K562 (cell line): ENCODE data around the gene ZSWIM7. TPM values are rescaled to one million over a fixed set of nuclear protein-coding genes. Genes with fewer than 3 reads are reported as not detected.

Experiments used
- ATAC-seq: fragments of 200-7000 bp; cut with Tn5 transposase; 3 replicates; pipeline ENCODE4 v1.9.1; 2020; ENCODE audit warnings: moderate library complexity
- BruUV-seq: library from RNA; stranded (reverse); fragments of 400-500 nt; replicated peaks from 2 replicates; lab custom pipeline; 2021; lab: Mats Ljungman, UMichigan
- CTCF ChIA-PET: fragments of 300-600 bp; formaldehyde crosslinking; extraction: SDS; loops from one replicate; lab custom pipeline; 2021; ENCODE audit warnings: low intra/inter-chr PET ratio; lab: Yijun Ruan, JAX
- POLR2A ChIA-PET: fragments of 300-600, 350-650 bp; sonication (Branson Sonifier 250); formaldehyde crosslinking; extraction: SDS; loops from one replicate; lab custom pipeline; 2021; ENCODE audit warnings: antibody characterized with exemption, inconsistent platforms; lab: Yijun Ruan, JAX
- DNase-seq, 4 experiments: peaks; one replicate each; pipeline versions ENCODE4 v3.0.0 to v3.0.0-alpha.2; 2011 to 2018; ENCODE audit warnings: low spot score in 3 of 4, mixed read lengths in 3 of 4; ENCODE audit errors: extremely low read depth in 1 of 4
- FAIRE-seq: peaks from 2 replicates; lab custom pipeline; 2011; peaks lifted over from hg19 to GRCh38; lab: Jason Lieb, UNC
- H2AFZ ChIP-seq: 2 replicates; pipeline ENCODE4 v1.6.0; 2011; ENCODE audit warnings: low read depth, low read length, control low read depth, inconsistent platforms
- H3K27ac ChIP-seq: fragments of 200-600 bp; 3 replicates; pipeline ENCODE4 v1.8.0; 2011; ENCODE audit warnings: low read depth, mild to moderate bottlenecking, control low read depth, inconsistent platforms, low read length, moderate library complexity, mixed read lengths; ENCODE audit errors: extremely low read depth
- H3K27me3 ChIP-seq, 2 experiments: fragments of 300-600 bp in 1 of 2; 2 replicates in 1 of 2; 3 replicates in 1 of 2; pipeline versions ENCODE4 v1.6.0 to v1.8.0; 2011; ENCODE audit warnings: inconsistent platforms in 2 of 2, low read length in 2 of 2, mild to moderate bottlenecking in 1 of 2, mixed read lengths in 1 of 2, moderate library complexity in 1 of 2; ENCODE audit not compliant: control insufficient read depth in 2 of 2, insufficient read depth in 2 of 2
- H3K36me3 ChIP-seq: fragments of 300-600 bp; 3 replicates; pipeline ENCODE4 v1.8.0; 2011; ENCODE audit warnings: mild to moderate bottlenecking, low read length, inconsistent platforms; ENCODE audit not compliant: control insufficient read depth, insufficient read depth
- H3K4me1 ChIP-seq, 2 experiments: fragments of 200-600 bp in 1 of 2; replicated peaks in 1 of 2; 2 replicates in 1 of 2; 3 replicates in 1 of 2; pipeline versions ENCODE4 v1.5.1 to v1.8.0; 2011; ENCODE audit warnings: inconsistent platforms in 2 of 2, low read length in 2 of 2, mild to moderate bottlenecking in 1 of 2, mixed read lengths in 1 of 2, moderate library complexity in 1 of 2; ENCODE audit not compliant: control insufficient read depth in 2 of 2, insufficient read depth in 2 of 2
- H3K4me2 ChIP-seq: 2 replicates; pipeline ENCODE4 v1.6.1; 2011; ENCODE audit warnings: low read length, control low read depth, inconsistent platforms, mixed read lengths; ENCODE audit not compliant: insufficient read depth
- H3K4me3 ChIP-seq: fragments of 200-600 bp; sonication (generic), shearing (Covaris generic); 2 replicates; pipeline ENCODE4 v1.5.1; 2016; ENCODE audit warnings: control low read depth, inconsistent platforms
- H3K79me2 ChIP-seq: fragments of 200-600 bp; 3 replicates; pipeline ENCODE4 v1.8.0; 2011; ENCODE audit warnings: low read length, inconsistent platforms; ENCODE audit not compliant: control insufficient read depth, insufficient read depth
- H3K9ac ChIP-seq, 2 experiments: 2 replicates each; pipeline versions ENCODE4 v1.6.0 to v1.6.1; 2011; ENCODE audit warnings: low read depth in 2 of 2, low read length in 2 of 2, control low read depth in 1 of 2, inconsistent platforms in 1 of 2, mild to moderate bottlenecking in 1 of 2, mixed read lengths in 1 of 2; ENCODE audit not compliant: insufficient read depth in 1 of 2
- H3K9me1 ChIP-seq: one replicate; pipeline ENCODE4 v1.6.0; 2011; ENCODE audit warnings: inconsistent platforms, mild to moderate bottlenecking, low read length, moderate library complexity; ENCODE audit not compliant: control insufficient read depth, insufficient read depth
- H3K9me3 ChIP-seq: replicated peaks from 2 replicates; pipeline ENCODE4 v1.5.1; 2011; ENCODE audit warnings: low read depth, low read length, inconsistent platforms; ENCODE audit not compliant: control insufficient read depth, insufficient read depth
- H4K20me1 ChIP-seq: replicated peaks from 2 replicates; pipeline ENCODE4 v1.6.1; 2011; ENCODE audit warnings: low read length, inconsistent platforms, mixed read lengths; ENCODE audit not compliant: control insufficient read depth, insufficient read depth
- BRCA1 ChIP-seq, 2 experiments: fragments of 450-650 bp in 1 of 2; sonication (generic) in 1 of 2; formaldehyde crosslinking in 1 of 2; IDR thresholded peaks; 2 replicates each; pipeline versions ENCODE4 v1.5.0 to v1.6.1; 2017 to 2020; ENCODE audit warnings: mild to moderate bottlenecking in 1 of 2, missing genetic modification reagents in 1 of 2
- CBX8 ChIP-seq: fragments of 200-600 bp; sonication (generic); IDR thresholded peaks from 2 replicates; pipeline ENCODE4 v1.6.1; 2012; ENCODE audit warnings: borderline replicate concordance, mixed run types, low read depth, mild to moderate bottlenecking, moderate library complexity, mixed read lengths, low read length, control low read depth, inconsistent platforms; ENCODE audit not compliant: poor library complexity, severe bottlenecking; ENCODE audit errors: extremely low read depth
- CREBBP ChIP-seq: IDR thresholded peaks from one replicate; pipeline ENCODE4 v1.6.1; 2012; ENCODE audit warnings: low read depth, mild to moderate bottlenecking, control low read depth, inconsistent platforms, low read length
- HDAC1 ChIP-seq, 2 experiments: fragments of 450-650 bp; IDR thresholded peaks; 2 replicates each; pipeline ENCODE4 v1.6.1; 2016 to 2017; ENCODE audit warnings: inconsistent platforms in 1 of 2, mild to moderate bottlenecking in 1 of 2, moderate library complexity in 1 of 2
- KLF10 ChIP-seq: fragments of 250-450 bp; sonication (Bioruptor Pico); IDR thresholded peaks from 2 replicates; pipeline ENCODE4 v1.6.1; 2021; ENCODE audit warnings: matching md5 sums
- POLR2AphosphoS5 ChIP-seq: IDR thresholded peaks from 2 replicates; pipeline ENCODE4 v1.6.1; 2011; ENCODE audit warnings: mild to moderate bottlenecking, low read depth, low read length, moderate library complexity; ENCODE audit not compliant: control insufficient read depth, insufficient read depth
- SMARCB1 ChIP-seq: IDR thresholded peaks from 2 replicates; pipeline ENCODE4 v1.6.1; 2011; ENCODE audit warnings: improper control_type of control experiment, low read depth; ENCODE audit not compliant: insufficient read length
- SMARCC2 ChIP-seq: fragments of 450-650 bp; IDR thresholded peaks from 2 replicates; pipeline ENCODE4 v1.6.1; 2017; ENCODE audit warnings: antibody characterized with exemption, moderate library complexity, mild to moderate bottlenecking, low read depth
- ZNF197 ChIP-seq: fragments of 200-800 bp; sonication (Bioruptor generic); IDR thresholded peaks from 2 replicates; pipeline ENCODE4 v1.6.1; 2016; ENCODE audit warnings: low read depth, missing genetic modification characterization, missing compliant biosample characterization
- ZNF263 ChIP-seq: sonication (generic); formaldehyde crosslinking; IDR thresholded peaks from 2 replicates; pipeline ENCODE4 v1.8.0; 2022; ENCODE audit warnings: mild to moderate bottlenecking, missing genetic modification reagents, borderline replicate concordance
- ZNF717 ChIP-seq: fragments of 250-450 bp; sonication (Bioruptor Pico); IDR thresholded peaks from 2 replicates; pipeline ENCODE4 v1.5.0; 2021
- WGBS: fragments of 100-300 bp; shearing (Covaris generic); methylation state at CpG from one replicate; pipeline ENCODE4 v1.1.6; 2016; ENCODE audit warnings: low coverage, mixed read lengths; ENCODE audit not compliant: insufficient coverage; ENCODE audit errors: missing lambda C conversion rate; 5-methylcytosine and 5-hydroxymethylcytosine counted together
- in situ Hi-C: fragments of 300-500 bp; cut with MboI; formaldehyde crosslinking; loops from 4 replicates; pipeline ENCODE4 v1.15.0; 2018; ENCODE audit warnings: inconsistent platforms, mixed read lengths
- intact Hi-C: fragments of 100-400 bp; cut with micrococcal nuclease; formaldehyde crosslinking; loops from 2 replicates; pipeline ENCODE4 v1.14.2; 2022
- polyA plus RNA-seq, 8 experiments: library from polyadenylated mRNA; depleted of rRNA in 4 of 8; stranded (reverse) in 5 of 8; unstranded in 3 of 8; fragments of >200 nt; fragmentation: Nextera tagmentation in 2 of 8; fragmentation: Illumina TruSeq in 1 of 8; extraction: Ambion mirVana in 2 of 8; extraction: Trizol in 1 of 8; gene quantifications; 2 replicates each; pipeline versions ENCODE4 v1.2.1 to v1.2.3, GENCODE V29; 2011 to 2014; ENCODE audit warnings: inconsistent platforms in 1 of 8, missing spikeins in 1 of 8
- total RNA-seq, 7 experiments: library from RNA; depleted of rRNA in 6 of 7; stranded (reverse); fragments of >200 nt in 6 of 7; fragmentation: Illumina TruSeq in 2 of 7; extraction: Trizol in 2 of 7; gene quantifications; 2 replicates each; pipeline versions ENCODE4 v1.2.1 to v1.2.3, GENCODE V29; 2011 to 2021; ENCODE audit warnings: low replicate concordance in 1 of 7
- TF ChIP-seq, protein P1 (sequence below): IDR thresholded peaks from 2 replicates; pipeline ENCODE4 v1.6.1; 2012; ENCODE audit warnings: low read depth, low read length, improper control_type of control experiment, borderline replicate concordance
- TF ChIP-seq, protein P2 (sequence below): fragments of 450-650 bp; IDR thresholded peaks from 2 replicates; pipeline ENCODE4 v1.6.1; 2016; ENCODE audit warnings: low read depth, mild to moderate bottlenecking, moderate library complexity
- TF ChIP-seq, protein P3 (sequence below): sonication (generic); formaldehyde crosslinking; IDR thresholded peaks from 2 replicates; pipeline ENCODE4 v1.8.1; 2023; ENCODE audit warnings: mild to moderate bottlenecking, missing genetic modification reagents
- TF ChIP-seq, protein P4 (sequence below): fragments of 450-650 bp; formaldehyde crosslinking; IDR thresholded peaks from 2 replicates; pipeline ENCODE4 v1.4.0; 2020; ENCODE audit warnings: mild to moderate bottlenecking, mixed read lengths

Gene ZSWIM7
- total and polyA plus RNA-seq, 9 of the 15 experiments (the other 6 are each of a cell fraction or from before 2014, with no cell fraction given) = 5.9 to 18.7 (median 9.5) TPM

DNA sequence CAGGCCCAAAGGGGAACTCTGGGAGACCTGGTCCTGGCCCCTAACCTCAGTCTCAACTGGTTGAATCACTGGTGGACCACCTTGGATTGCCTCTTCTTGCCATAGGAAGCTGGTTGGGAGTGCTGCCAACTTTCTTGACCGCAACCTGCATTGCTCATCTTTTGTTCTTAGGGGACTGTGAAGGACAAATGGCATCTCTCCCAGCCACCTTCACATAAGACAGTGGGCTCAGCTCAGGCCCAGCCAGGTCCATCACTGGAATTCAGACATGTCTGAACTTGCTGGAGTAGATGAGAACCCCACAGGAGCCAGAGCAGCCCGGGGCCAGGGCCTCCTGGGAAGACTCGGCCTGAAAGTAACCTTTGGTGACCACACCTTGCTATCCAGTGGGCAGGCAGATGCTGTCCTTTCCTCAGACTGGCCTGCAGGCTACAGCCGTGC is 35.8 kb downstream of the ZSWIM7 start:
- POLR2A ChIA-PET = no interaction called here
- H2AFZ ChIP-seq = no peak overlapping the region
- no peak overlapping the region for H3K27ac ChIP-seq
- no peaks in the 10 kb centered on the region for H3K9me1 ChIP-seq
- BruUV-seq = no TSS peak
- peaks cover 56% of the 10 kb centered on the region for H3K79me2 ChIP-seq
- no peak overlapping the region for H3K4me3 ChIP-seq
- no peak for FAIRE-seq
- CTCF ChIA-PET = no interaction called here
- no peak overlapping the region for H3K4me2 ChIP-seq
- H3K36me3 ChIP-seq = no peaks in the 10 kb centered on the region; the same call in 2 of the 3 replicates
- no peaks in the 10 kb centered on the region for H3K27me3 ChIP-seq
- intact Hi-C loops = no loop called here
- H3K9me3 ChIP-seq = no peaks in the 10 kb centered on the region
- WGBS = 46% methylated on average over 4 of the region's 4 CpGs
- in situ Hi-C loops = loop anchor here (25.0 kb wide), 1 partner anchor 701 kb away; the partner anchor contains the start of gene PMP22
- no peak for DNase-seq
- H4K20me1 ChIP-seq = no peaks in the 10 kb centered on the region
- H3K9ac ChIP-seq = peak overlapping the region in 1 of 2 experiments; percentile 52; a peak in 2 of 4 replicates
- ATAC-seq = no peak
- peaks cover 22 to 31% of the 10 kb centered on the region in 2 experiments for H3K4me1 ChIP-seq
- TF ChIP-seq SMARCB1 (no peak), POLR2AphosphoS5 (no peak), ZNF717 (no peak), BRCA1 (IDR thresholded peaks at IDR 0.05) (no peak), BRCA1 (CRISPR knock-in tag; IDR thresholded peaks at IDR 0.05) (no peak), ZNF263 (CRISPR knock-in tag) (no peak), SMARCC2 (no peak), HDAC1 (IDR thresholded peaks at IDR 0.05) (no peak), CBX8 (no peak), CREBBP (no peak), ZNF197 (CRISPR knock-in tag) (no peak), KLF10 (CRISPR knock-in tag) (no peak)
- TF ChIP-seq, protein P1, sequence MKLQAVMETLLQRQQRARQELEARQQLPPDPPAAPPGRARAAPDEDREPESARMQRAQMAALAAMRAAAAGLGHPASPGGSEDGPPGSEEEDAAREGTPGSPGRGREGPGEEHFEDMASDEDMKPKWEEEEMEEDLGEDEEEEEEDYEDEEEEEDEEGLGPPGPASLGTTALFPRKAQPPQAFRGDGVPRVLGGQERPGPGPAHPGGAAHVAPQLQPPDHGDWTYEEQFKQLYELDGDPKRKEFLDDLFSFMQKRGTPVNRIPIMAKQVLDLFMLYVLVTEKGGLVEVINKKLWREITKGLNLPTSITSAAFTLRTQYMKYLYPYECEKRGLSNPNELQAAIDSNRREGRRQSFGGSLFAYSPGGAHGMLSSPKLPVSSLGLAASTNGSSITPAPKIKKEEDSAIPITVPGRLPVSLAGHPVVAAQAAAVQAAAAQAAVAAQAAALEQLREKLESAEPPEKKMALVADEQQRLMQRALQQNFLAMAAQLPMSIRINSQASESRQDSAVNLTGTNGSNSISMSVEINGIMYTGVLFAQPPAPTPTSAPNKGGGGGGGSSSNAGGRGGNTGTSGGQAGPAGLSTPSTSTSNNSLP = no peak
- TF ChIP-seq, protein P2, sequence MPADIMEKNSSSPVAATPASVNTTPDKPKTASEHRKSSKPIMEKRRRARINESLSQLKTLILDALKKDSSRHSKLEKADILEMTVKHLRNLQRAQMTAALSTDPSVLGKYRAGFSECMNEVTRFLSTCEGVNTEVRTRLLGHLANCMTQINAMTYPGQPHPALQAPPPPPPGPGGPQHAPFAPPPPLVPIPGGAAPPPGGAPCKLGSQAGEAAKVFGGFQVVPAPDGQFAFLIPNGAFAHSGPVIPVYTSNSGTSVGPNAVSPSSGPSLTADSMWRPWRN = no peak
- TF ChIP-seq, protein P3, sequence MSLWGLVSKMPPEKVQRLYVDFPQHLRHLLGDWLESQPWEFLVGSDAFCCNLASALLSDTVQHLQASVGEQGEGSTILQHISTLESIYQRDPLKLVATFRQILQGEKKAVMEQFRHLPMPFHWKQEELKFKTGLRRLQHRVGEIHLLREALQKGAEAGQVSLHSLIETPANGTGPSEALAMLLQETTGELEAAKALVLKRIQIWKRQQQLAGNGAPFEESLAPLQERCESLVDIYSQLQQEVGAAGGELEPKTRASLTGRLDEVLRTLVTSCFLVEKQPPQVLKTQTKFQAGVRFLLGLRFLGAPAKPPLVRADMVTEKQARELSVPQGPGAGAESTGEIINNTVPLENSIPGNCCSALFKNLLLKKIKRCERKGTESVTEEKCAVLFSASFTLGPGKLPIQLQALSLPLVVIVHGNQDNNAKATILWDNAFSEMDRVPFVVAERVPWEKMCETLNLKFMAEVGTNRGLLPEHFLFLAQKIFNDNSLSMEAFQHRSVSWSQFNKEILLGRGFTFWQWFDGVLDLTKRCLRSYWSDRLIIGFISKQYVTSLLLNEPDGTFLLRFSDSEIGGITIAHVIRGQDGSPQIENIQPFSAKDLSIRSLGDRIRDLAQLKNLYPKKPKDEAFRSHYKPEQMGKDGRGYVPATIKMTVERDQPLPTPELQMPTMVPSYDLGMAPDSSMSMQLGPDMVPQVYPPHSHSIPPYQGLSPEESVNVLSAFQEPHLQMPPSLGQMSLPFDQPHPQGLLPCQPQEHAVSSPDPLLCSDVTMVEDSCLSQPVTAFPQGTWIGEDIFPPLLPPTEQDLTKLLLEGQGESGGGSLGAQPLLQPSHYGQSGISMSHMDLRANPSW (CRISPR knock-in tag) = no peak
- TF ChIP-seq, protein P4, sequence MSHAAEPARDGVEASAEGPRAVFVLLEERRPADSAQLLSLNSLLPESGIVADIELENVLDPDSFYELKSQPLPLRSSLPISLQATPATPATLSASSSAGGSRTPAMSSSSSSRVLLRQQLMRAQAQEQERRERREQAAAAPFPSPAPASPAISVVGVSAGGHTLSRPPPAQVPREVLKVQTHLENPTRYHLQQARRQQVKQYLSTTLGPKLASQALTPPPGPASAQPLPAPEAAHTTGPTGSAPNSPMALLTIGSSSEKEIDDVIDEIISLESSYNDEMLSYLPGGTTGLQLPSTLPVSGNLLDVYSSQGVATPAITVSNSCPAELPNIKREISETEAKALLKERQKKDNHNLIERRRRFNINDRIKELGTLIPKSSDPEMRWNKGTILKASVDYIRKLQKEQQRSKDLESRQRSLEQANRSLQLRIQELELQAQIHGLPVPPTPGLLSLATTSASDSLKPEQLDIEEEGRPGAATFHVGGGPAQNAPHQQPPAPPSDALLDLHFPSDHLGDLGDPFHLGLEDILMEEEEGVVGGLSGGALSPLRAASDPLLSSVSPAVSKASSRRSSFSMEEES (CRISPR knock-in tag) = no peak
